ENCODE results near the gene DMRT3.

Gene DMRT3

GRCh38 chr9:1001838-1002237 lies 25.4 kb downstream of the DMRT3 start:
- Histone ChIP-seq H3K27ac (ENCODE audit: low read depth, low read length) (no peak overlapping the region), H3K4me3 (ENCODE audit: low read depth in 1 of 5, low read length in 5 of 5) (no peak overlapping the region), H3K9me3 (ENCODE audit: control insufficient read depth in 5 of 5, low read length in 5 of 5) (peaks cover 0 to 5% (median 0%) of the 10 kb centered on the region in 5 donors), H3K27me3 (ENCODE audit: control insufficient read depth in 5 of 5, insufficient read depth in 4 of 5, low read length in 5 of 5) (no peaks in the 10 kb centered on the region), H3K36me3 (ENCODE audit: control insufficient read depth in 5 of 5, insufficient read depth in 5 of 5, low read length in 5 of 5) (no peaks in the 10 kb centered on the region), H3K4me1 (ENCODE audit: control insufficient read depth in 5 of 5, insufficient read depth in 5 of 5, low read length in 5 of 5) (peaks cover 0 to 3% (median 0%) of the 10 kb centered on the region in 5 donors), H3K9ac (ENCODE audit: low read length in 5 of 5) (no peak overlapping the region)

- Histone ChIP-seq H3K9ac (ENCODE audit: low read length in 5 of 5) (no peak overlapping the region), H3K27ac (ENCODE audit: low read depth, low read length) (no peak overlapping the region), H3K4me1 (ENCODE audit: control insufficient read depth in 5 of 5, insufficient read depth in 5 of 5, low read length in 5 of 5) (peaks cover 0 to 11% (median 0%) of the 10 kb centered on the region in 5 donors), H3K4me3 (ENCODE audit: low read depth in 1 of 5, low read length in 5 of 5) (no peak overlapping the region), H3K9me3 (ENCODE audit: control insufficient read depth in 5 of 5, low read length in 5 of 5) (peaks cover 0 to 5% (median 0%) of the 10 kb centered on the region in 5 donors), H3K36me3 (ENCODE audit: control insufficient read depth in 5 of 5, insufficient read depth in 5 of 5, low read length in 5 of 5) (no peaks in the 10 kb centered on the region), H3K27me3 (ENCODE audit: control insufficient read depth in 5 of 5, insufficient read depth in 4 of 5, low read length in 5 of 5) (no peaks in the 10 kb centered on the region)
Observed at GRCh38 chr9:1002678-1003077, 26.2 kb downstream of the DMRT3 start.

- Histone ChIP-seq H3K4me3 (ENCODE audit: low read depth in 1 of 5, low read length in 5 of 5) (no peak overlapping the region), H3K27me3 (ENCODE audit: control insufficient read depth in 5 of 5, insufficient read depth in 4 of 5, low read length in 5 of 5) (no peaks in the 10 kb centered on the region), H3K9me3 (ENCODE audit: control insufficient read depth in 5 of 5, low read length in 5 of 5) (no peaks in the 10 kb centered on the region), H3K27ac (ENCODE audit: low read depth, low read length) (no peak overlapping the region), H3K9ac (ENCODE audit: low read length in 5 of 5) (no peak overlapping the region), H3K4me1 (ENCODE audit: control insufficient read depth in 5 of 5, insufficient read depth in 5 of 5, low read length in 5 of 5) (peaks cover 0 to 18% (median 10%) of the 10 kb centered on the region in 5 donors), H3K36me3 (ENCODE audit: control insufficient read depth in 5 of 5, insufficient read depth in 5 of 5, low read length in 5 of 5) (no peaks in the 10 kb centered on the region)
Observed at GRCh38 chr9:1005043-1005667, 28.7 kb downstream of the DMRT3 start.

GRCh38 chr9:1007312-1007711 lies 30.9 kb downstream of the DMRT3 start:
- Histone ChIP-seq H3K4me1 (ENCODE audit: control insufficient read depth in 5 of 5, insufficient read depth in 5 of 5, low read length in 5 of 5) (peaks cover 0 to 18% (median 11%) of the 10 kb centered on the region in 5 donors), H3K9me3 (ENCODE audit: control insufficient read depth in 5 of 5, low read length in 5 of 5) (no peaks in the 10 kb centered on the region), H3K4me3 (ENCODE audit: low read depth in 1 of 5, low read length in 5 of 5) (no peak overlapping the region), H3K27ac (ENCODE audit: low read depth, low read length) (peak overlapping the region; percentile 9), H3K36me3 (ENCODE audit: control insufficient read depth in 5 of 5, insufficient read depth in 5 of 5, low read length in 5 of 5) (no peaks in the 10 kb centered on the region), H3K9ac (ENCODE audit: low read length in 5 of 5) (no peak overlapping the region), H3K27me3 (ENCODE audit: control insufficient read depth in 5 of 5, insufficient read depth in 4 of 5, low read length in 5 of 5) (no peaks in the 10 kb centered on the region)

GRCh38 chr9:1008216-1008615 lies 31.8 kb downstream of the DMRT3 start:
- Histone ChIP-seq H3K9ac (ENCODE audit: low read length in 5 of 5) (no peak overlapping the region), H3K9me3 (ENCODE audit: control insufficient read depth in 5 of 5, low read length in 5 of 5) (no peaks in the 10 kb centered on the region), H3K4me1 (ENCODE audit: control insufficient read depth in 5 of 5, insufficient read depth in 5 of 5, low read length in 5 of 5) (peaks cover 0 to 18% (median 11%) of the 10 kb centered on the region in 5 donors), H3K27me3 (ENCODE audit: control insufficient read depth in 5 of 5, insufficient read depth in 4 of 5, low read length in 5 of 5) (no peaks in the 10 kb centered on the region), H3K36me3 (ENCODE audit: control insufficient read depth in 5 of 5, insufficient read depth in 5 of 5, low read length in 5 of 5) (no peaks in the 10 kb centered on the region), H3K4me3 (ENCODE audit: low read depth in 1 of 5, low read length in 5 of 5) (no peak overlapping the region), H3K27ac (ENCODE audit: low read depth, low read length) (no peak overlapping the region)

GRCh38 chr9:1009101-1009707 lies 32.7 kb downstream of the DMRT3 start:
- Histone ChIP-seq H3K9me3 (ENCODE audit: control insufficient read depth in 5 of 5, low read length in 5 of 5) (no peaks in the 10 kb centered on the region), H3K27me3 (ENCODE audit: control insufficient read depth in 5 of 5, insufficient read depth in 4 of 5, low read length in 5 of 5) (no peaks in the 10 kb centered on the region), H3K4me3 (ENCODE audit: low read depth in 1 of 5, low read length in 5 of 5) (no peak overlapping the region)

GRCh38 chr9:1013021-1013420 lies 36.6 kb downstream of the DMRT3 start:
- peaks cover 0 to under 1% (median 0%) of the 10 kb centered on the region in 5 donors for H3K27me3 ChIP-seq (ENCODE audit: control insufficient read depth in 5 of 5, insufficient read depth in 4 of 5, low read length in 5 of 5)
- no peak overlapping the region for H3K4me3 ChIP-seq (ENCODE audit: low read depth in 1 of 5, low read length in 5 of 5)
- no peak overlapping the region for H3K9ac ChIP-seq (ENCODE audit: low read length in 5 of 5)
- no peak overlapping the region for H3K27ac ChIP-seq (ENCODE audit: low read depth, low read length)
- no peaks in the 10 kb centered on the region for H3K9me3 ChIP-seq (ENCODE audit: control insufficient read depth in 5 of 5, low read length in 5 of 5)
- H3K4me1 ChIP-seq (ENCODE audit: control insufficient read depth in 5 of 5, insufficient read depth in 5 of 5, low read length in 5 of 5) = peaks cover 0 to 13% (median 11%) of the 10 kb centered on the region in 5 donors
- no peaks in the 10 kb centered on the region for H3K36me3 ChIP-seq (ENCODE audit: control insufficient read depth in 5 of 5, insufficient read depth in 5 of 5, low read length in 5 of 5)

More at GRCh38 chr9:1009101-1009707, 32.7 kb downstream of the DMRT3 start:
- H3K36me3 ChIP-seq (ENCODE audit: control insufficient read depth in 5 of 5, insufficient read depth in 5 of 5, low read length in 5 of 5) = no peaks in the 10 kb centered on the region
- no peak overlapping the region for H3K27ac ChIP-seq (ENCODE audit: low read depth, low read length)
- peaks cover 0 to 18% (median 11%) of the 10 kb centered on the region in 5 donors for H3K4me1 ChIP-seq (ENCODE audit: control insufficient read depth in 5 of 5, insufficient read depth in 5 of 5, low read length in 5 of 5)
- H3K9ac ChIP-seq (ENCODE audit: low read length in 5 of 5) = no peak overlapping the region

- H3K4me1 ChIP-seq (ENCODE audit: control insufficient read depth in 5 of 5, insufficient read depth in 5 of 5, low read length in 5 of 5) = peaks cover 0 to 11% (median 10%) of the 10 kb centered on the region in 5 donors
- no peak overlapping the region for H3K27ac ChIP-seq (ENCODE audit: low read depth, low read length)
- no peaks in the 10 kb centered on the region for H3K36me3 ChIP-seq (ENCODE audit: control insufficient read depth in 5 of 5, insufficient read depth in 5 of 5, low read length in 5 of 5)
- H3K4me3 ChIP-seq (ENCODE audit: low read depth in 1 of 5, low read length in 5 of 5) = no peak overlapping the region
- no peaks in the 10 kb centered on the region for H3K9me3 ChIP-seq (ENCODE audit: control insufficient read depth in 5 of 5, low read length in 5 of 5)
- H3K9ac ChIP-seq (ENCODE audit: low read length in 5 of 5) = no peak overlapping the region
- H3K27me3 ChIP-seq (ENCODE audit: control insufficient read depth in 5 of 5, insufficient read depth in 4 of 5, low read length in 5 of 5) = peaks cover 0 to 3% (median 0%) of the 10 kb centered on the region in 5 donors
Observed at GRCh38 chr9:1014225-1014624, 37.8 kb downstream of the DMRT3 start.

- Histone ChIP-seq H3K36me3 (ENCODE audit: control insufficient read depth in 5 of 5, insufficient read depth in 5 of 5, low read length in 5 of 5) (no peaks in the 10 kb centered on the region), H3K4me3 (ENCODE audit: low read depth in 1 of 5, low read length in 5 of 5) (no peak overlapping the region), H3K9ac (ENCODE audit: low read length in 5 of 5) (no peak overlapping the region), H3K4me1 (ENCODE audit: control insufficient read depth in 5 of 5, insufficient read depth in 5 of 5, low read length in 5 of 5) (peaks cover 0 to 8% (median 7%) of the 10 kb centered on the region in 5 donors), H3K27ac (ENCODE audit: low read depth, low read length) (no peak overlapping the region), H3K9me3 (ENCODE audit: control insufficient read depth in 5 of 5, low read length in 5 of 5) (no peaks in the 10 kb centered on the region), H3K27me3 (ENCODE audit: control insufficient read depth in 5 of 5, insufficient read depth in 4 of 5, low read length in 5 of 5) (peaks cover 0 to 3% (median 0%) of the 10 kb centered on the region in 5 donors)
Observed at GRCh38 chr9:1014640-1015039, 38.2 kb downstream of the DMRT3 start.

GRCh38 chr9:1018121-1018520 lies 41.7 kb downstream of the DMRT3 start:
- peak overlapping the region; percentile 40 for H3K27ac ChIP-seq (ENCODE audit: low read depth, low read length)
- H3K27me3 ChIP-seq (ENCODE audit: control insufficient read depth in 5 of 5, insufficient read depth in 4 of 5, low read length in 5 of 5) = peaks cover 0 to 3% (median 0%) of the 10 kb centered on the region in 5 donors
- H3K9me3 ChIP-seq (ENCODE audit: control insufficient read depth in 5 of 5, low read length in 5 of 5) = peaks cover 0 to 9% (median 7%) of the 10 kb centered on the region in 5 donors
- peaks cover 0 to 8% (median 0%) of the 10 kb centered on the region in 5 donors for H3K4me1 ChIP-seq (ENCODE audit: control insufficient read depth in 5 of 5, insufficient read depth in 5 of 5, low read length in 5 of 5)
- no peak overlapping the region for H3K4me3 ChIP-seq (ENCODE audit: low read depth in 1 of 5, low read length in 5 of 5)
- no peaks in the 10 kb centered on the region for H3K36me3 ChIP-seq (ENCODE audit: control insufficient read depth in 5 of 5, insufficient read depth in 5 of 5, low read length in 5 of 5)
- H3K9ac ChIP-seq (ENCODE audit: low read length in 5 of 5) = peak overlapping the region in 1 of 5 donors; percentile 53
